Measurements from ENCODE around the gene MRPS27. TPM values are rescaled to one million over a fixed set of nuclear protein-coding genes. Genes with fewer than 3 reads are reported as not detected.

MRPS27 gene
- total RNA-seq, 1 donor from 2014 or later: 98.4 TPM

DNA sequence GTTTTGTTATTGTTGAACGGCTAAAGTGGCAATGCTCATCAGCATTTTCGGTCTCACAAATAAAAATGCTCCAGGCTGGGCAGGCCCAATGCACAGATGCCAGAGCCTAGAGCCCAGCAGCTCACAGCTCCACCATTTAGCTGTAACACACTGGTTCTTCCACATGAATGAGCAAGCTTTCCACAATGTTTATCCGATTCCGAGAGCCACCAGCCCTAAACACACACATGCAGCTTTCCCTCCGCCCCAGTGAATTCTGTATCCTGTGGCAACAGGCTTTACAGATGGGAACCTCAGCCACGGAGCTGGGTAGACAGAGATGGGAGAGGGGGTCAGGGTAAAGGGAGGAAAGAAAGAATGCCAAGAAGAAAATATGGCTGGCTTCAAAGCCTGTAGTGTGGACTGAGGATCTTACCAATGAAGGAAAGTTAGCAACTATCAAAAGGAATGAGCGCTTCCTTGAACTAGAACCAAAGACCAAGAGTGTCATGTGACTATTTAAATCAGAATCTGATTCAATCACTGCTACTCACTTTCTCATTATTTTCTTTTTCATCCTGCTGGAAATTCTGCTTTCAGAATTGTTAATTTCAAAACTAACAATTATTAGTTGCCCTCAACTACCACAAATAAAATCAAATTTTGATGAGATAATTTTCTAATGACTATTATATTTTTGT lies 77.1 kb downstream of the MRPS27 start:
- Mint-ChIP-seq H3K27ac (no peak overlapping the region), H3K4me3 (ENCODE audit: low read depth) (no peak overlapping the region), H3K9me3 (no peaks in the 10 kb centered on the region), H3K27me3 (ENCODE audit: low read depth) (peaks cover 3% of the 10 kb centered on the region), H3K36me3 (ENCODE audit: low read depth) (peaks cover 22% of the 10 kb centered on the region), H3K4me1 (ENCODE audit: low read depth) (peaks cover 19% of the 10 kb centered on the region)
- no peak for DNase-seq (ENCODE audit: low spot score)
- intact Hi-C loops (cut with micrococcal nuclease): no loop called here

DNA sequence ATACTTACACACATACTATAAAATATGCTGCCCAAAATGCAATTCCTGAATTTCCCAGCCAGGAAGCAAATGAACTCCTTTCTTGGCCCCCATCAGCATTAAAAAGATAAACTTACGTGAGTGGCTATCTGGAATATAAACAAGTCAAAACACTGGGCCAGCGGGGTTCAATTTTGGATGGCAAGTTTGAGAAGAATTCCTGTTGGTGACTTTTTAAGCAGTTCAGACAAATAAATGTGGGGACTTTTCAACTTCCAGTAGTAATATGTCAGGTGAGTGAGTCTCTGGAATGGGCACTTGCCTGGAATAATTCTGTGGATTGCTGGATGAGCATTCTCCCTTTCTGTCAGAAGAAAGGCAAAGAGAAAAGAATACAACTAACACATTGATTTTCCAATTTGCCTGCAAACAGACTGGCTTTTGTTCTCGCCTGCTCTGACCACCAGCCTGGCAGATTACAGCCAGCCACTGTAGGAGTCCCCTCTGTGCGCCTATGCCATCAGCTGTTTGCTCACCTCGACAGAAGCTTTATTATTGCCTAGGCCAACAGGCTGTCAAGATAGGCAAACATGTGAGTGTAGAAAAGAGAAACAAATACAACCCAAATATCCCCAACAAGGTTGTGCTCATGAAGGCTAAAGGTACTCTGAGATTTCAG lies 78.6 kb downstream of the MRPS27 start:
- H3K36me3 Mint-ChIP-seq (ENCODE audit: low read depth): peaks cover 35% of the 10 kb centered on the region
- H3K4me3 Mint-ChIP-seq (ENCODE audit: low read depth): no peak overlapping the region
- intact Hi-C loops (cut with micrococcal nuclease): no loop called here
- H3K4me1 Mint-ChIP-seq (ENCODE audit: low read depth): peaks cover 16% of the 10 kb centered on the region
- H3K27ac Mint-ChIP-seq: no peak overlapping the region
- no peak for DNase-seq (ENCODE audit: low spot score)
- no peaks in the 10 kb centered on the region for H3K9me3 Mint-ChIP-seq
- H3K27me3 Mint-ChIP-seq (ENCODE audit: low read depth): peaks cover 7% of the 10 kb centered on the region

DNA sequence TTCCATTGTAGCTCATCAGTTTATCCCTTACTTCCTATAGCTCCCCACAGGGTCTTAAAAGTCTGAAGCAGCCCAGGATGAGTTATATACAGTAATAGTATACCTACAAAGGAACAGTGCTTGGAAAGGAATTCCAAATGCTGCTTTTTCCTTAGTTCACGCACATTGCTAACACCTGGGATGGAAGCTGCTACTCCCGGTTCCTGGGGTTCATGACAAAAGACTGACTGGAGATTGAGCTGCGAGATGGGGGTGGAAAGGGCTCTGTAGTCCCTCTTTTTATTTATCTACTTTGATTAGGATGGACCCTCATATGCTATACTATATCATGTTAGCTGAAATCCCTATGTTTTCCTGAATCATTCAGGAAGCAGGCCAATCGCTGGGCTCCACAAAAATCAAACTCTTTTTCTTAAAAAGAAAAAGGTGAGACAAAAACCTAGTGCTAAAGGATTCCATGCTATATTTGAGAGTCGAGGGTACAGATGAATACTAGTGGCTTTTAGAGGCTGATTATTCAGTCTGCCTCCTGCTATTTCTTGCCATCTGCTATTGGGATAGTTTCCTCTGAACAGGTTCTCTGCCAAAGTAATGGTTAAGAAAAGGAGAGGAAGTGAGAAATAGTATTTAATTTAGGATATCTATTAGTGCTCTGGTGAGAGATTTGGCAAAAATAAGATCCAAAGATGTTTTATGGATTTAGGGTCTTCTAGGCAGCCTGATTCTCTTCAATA lies 81.2 kb downstream of the MRPS27 start:
- no peak for DNase-seq (ENCODE audit: low spot score)
- intact Hi-C loops (cut with micrococcal nuclease): loop anchor here (10.0 kb wide), 1 partner anchor 654 kb away; the partner anchor contains the start of gene MCCC2
- Mint-ChIP-seq H3K27ac (no peak overlapping the region), H3K36me3 (ENCODE audit: low read depth) (peaks cover 51% of the 10 kb centered on the region), H3K4me1 (ENCODE audit: low read depth) (peaks cover 21% of the 10 kb centered on the region), H3K4me3 (ENCODE audit: low read depth) (no peak overlapping the region), H3K27me3 (ENCODE audit: low read depth) (peaks cover 14% of the 10 kb centered on the region), H3K9me3 (no peaks in the 10 kb centered on the region)

DNA sequence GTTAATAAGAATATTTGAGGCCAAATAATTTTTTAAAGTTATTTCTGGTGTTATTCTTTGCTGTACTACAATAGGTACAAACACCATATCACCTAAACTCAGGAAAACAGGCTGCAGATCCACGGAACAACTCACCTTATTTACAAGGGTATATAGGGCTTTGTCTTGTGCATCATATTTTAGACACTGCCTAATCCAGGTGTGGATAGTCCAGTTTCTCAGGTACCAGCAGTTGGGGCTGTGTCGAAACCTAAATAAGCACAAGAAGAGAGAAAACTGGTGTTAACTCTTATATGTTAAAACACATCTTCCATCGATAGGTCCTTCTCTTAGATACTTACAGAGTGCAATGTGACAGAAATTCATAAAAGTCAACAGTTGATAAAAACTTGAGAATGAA lies 82.2 kb downstream of the MRPS27 start:
- H3K4me1 Mint-ChIP-seq (ENCODE audit: low read depth): peaks cover 24% of the 10 kb centered on the region
- peaks cover 14% of the 10 kb centered on the region for H3K27me3 Mint-ChIP-seq (ENCODE audit: low read depth)
- intact Hi-C loops (cut with micrococcal nuclease): loop anchor here (10.0 kb wide), 1 partner anchor 653 kb away; the partner anchor contains the start of gene MCCC2
- H3K9me3 Mint-ChIP-seq: no peaks in the 10 kb centered on the region
- no peak overlapping the region for H3K4me3 Mint-ChIP-seq (ENCODE audit: low read depth)
- peaks cover 54% of the 10 kb centered on the region for H3K36me3 Mint-ChIP-seq (ENCODE audit: low read depth)
- no peak overlapping the region for H3K27ac Mint-ChIP-seq
- no peak for DNase-seq (ENCODE audit: low spot score)

DNA sequence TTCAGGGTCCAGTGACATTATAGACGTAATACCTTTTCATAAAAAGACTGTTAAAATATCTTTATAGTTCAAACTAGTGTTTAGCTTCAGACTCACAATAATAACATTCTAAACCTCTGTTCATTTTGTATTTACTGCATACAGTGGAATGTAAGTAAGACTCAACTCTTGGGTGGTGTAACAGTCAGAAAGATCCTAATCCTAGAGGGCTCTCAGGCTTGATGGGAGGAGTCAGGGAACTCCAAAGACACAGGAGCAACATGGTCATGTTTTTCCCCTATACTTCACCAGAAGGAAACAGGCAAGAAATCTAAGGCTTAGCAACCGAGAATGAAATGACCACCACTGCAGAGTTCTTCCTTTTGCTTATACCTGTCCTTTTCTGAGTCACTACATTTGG lies 82.6 kb downstream of the MRPS27 start:
- H3K36me3 Mint-ChIP-seq (ENCODE audit: low read depth): peaks cover 57% of the 10 kb centered on the region
- no peaks in the 10 kb centered on the region for H3K9me3 Mint-ChIP-seq
- peaks cover 29% of the 10 kb centered on the region for H3K4me1 Mint-ChIP-seq (ENCODE audit: low read depth)
- no peak overlapping the region for H3K27ac Mint-ChIP-seq
- intact Hi-C loops (cut with micrococcal nuclease): loop anchor here (10.0 kb wide), 1 partner anchor 653 kb away; the partner anchor contains the start of gene MCCC2
- peaks cover 14% of the 10 kb centered on the region for H3K27me3 Mint-ChIP-seq (ENCODE audit: low read depth)
- no peak for DNase-seq (ENCODE audit: low spot score)
- H3K4me3 Mint-ChIP-seq (ENCODE audit: low read depth): no peak overlapping the region

DNA sequence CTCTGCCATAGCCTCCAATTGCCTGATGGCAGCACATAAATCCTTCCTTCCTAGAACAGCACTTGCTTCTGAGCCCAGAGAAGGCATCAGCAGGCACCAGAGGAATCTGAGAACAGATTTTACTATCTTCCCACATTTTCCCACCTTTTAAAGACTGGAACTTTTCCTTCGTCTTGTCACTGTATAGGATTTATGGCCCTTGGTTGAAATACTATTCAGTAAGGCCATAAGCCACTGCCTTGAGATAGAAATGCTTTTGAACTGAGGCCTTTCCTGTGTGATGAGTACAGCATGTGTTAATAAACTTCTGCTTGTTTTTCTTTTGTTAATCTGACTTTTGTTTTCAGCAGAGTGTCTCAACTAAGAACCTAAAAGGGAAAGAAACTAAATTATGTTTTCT lies 84.3 kb downstream of the MRPS27 start:
- Mint-ChIP-seq H3K9me3 (no peaks in the 10 kb centered on the region), H3K27ac (no peak overlapping the region), H3K27me3 (ENCODE audit: low read depth) (peaks cover 20% of the 10 kb centered on the region), H3K4me3 (ENCODE audit: low read depth) (no peak overlapping the region), H3K36me3 (ENCODE audit: low read depth) (peaks cover 64% of the 10 kb centered on the region), H3K4me1 (ENCODE audit: low read depth) (peaks cover 38% of the 10 kb centered on the region)
- intact Hi-C loops (cut with micrococcal nuclease): loop anchor here (10.0 kb wide), 1 partner anchor 651 kb away; the partner anchor contains the start of gene MCCC2
- no peak for DNase-seq (ENCODE audit: low spot score)

DNA sequence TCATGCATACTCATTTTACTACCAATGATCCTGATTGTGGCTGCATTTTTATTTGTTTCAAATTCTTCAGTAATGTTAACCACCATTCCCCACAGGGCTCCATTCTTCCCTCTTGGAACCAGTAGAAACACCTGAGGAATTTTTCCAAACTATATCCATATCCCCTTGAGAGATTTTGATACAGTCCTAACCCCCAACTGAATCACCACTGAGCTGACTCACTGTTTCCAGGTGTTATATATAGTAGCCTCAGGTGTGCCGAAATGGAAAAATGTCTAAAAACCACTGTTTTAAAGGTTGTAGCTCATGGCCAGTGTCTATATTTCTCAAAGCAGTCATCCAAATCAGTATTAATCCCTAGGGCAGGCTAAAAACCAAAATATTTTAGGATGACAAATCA lies 85.2 kb downstream of the MRPS27 start:
- intact Hi-C loops (cut with micrococcal nuclease): loop anchor here (1.0 to 10.0 kb wide), 4 partner anchors 40 to 650 kb away; partner anchors contain the start of gene MCCC2
- Mint-ChIP-seq H3K27me3 (ENCODE audit: low read depth) (peaks cover 26% of the 10 kb centered on the region), H3K4me3 (ENCODE audit: low read depth) (no peak overlapping the region), H3K4me1 (ENCODE audit: low read depth) (peaks cover 42% of the 10 kb centered on the region), H3K36me3 (ENCODE audit: low read depth) (peaks cover 72% of the 10 kb centered on the region), H3K9me3 (no peaks in the 10 kb centered on the region), H3K27ac (no peak overlapping the region)
- DNase-seq (ENCODE audit: low spot score): no peak

DNA sequence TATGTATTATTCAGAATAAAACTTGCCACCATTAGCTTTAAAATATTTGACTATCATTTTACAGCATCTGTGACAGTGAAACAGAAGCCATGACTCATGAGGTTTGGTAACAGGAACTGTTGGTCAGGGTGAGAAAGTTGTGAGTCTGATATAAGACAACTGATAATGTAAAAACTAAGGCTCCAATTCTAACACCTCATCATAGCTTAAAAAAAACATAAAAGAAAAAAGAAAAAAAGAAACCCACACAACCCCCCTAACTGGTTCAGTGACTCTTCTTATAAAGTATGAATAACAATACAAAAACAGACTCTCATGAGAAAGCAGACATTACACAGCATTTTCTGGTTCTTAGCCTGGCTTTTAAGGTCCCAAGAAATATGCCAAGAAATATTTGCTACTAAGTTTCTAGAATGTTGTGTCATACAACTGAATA lies 85.8 kb downstream of the MRPS27 start:
- intact Hi-C loops (cut with micrococcal nuclease): loop anchor here (1.0 to 10.0 kb wide), 4 partner anchors 39 to 649 kb away; partner anchors contain the start of gene MCCC2
- Mint-ChIP-seq H3K9me3 (no peaks in the 10 kb centered on the region), H3K36me3 (ENCODE audit: low read depth) (peaks cover 71% of the 10 kb centered on the region), H3K27me3 (ENCODE audit: low read depth) (peaks cover 25% of the 10 kb centered on the region), H3K4me1 (ENCODE audit: low read depth) (peaks cover 42% of the 10 kb centered on the region), H3K27ac (no peak overlapping the region), H3K4me3 (ENCODE audit: low read depth) (no peak overlapping the region)
- DNase-seq (ENCODE audit: low spot score): no peak

DNA sequence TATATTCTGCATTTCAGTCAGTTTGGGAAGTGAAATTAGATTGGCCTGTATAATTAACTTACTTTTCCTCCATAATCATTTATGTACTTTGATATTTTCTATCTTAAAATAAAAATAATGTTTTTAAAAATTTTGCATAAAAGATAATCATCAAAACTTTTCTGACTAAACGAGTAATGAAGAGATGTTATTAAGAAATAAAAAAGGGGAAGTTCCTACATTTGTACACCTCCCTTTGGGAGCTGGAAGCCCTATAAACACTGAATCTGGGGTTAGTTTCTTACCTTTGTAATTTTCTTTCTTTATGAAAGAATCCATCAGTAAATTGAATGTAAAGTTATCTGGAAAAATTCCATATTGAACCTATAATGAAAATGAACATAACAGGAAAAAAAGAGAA lies 86.2 kb downstream of the MRPS27 start:
- Mint-ChIP-seq H3K4me3 (ENCODE audit: low read depth) (no peak overlapping the region), H3K9me3 (no peaks in the 10 kb centered on the region), H3K27me3 (ENCODE audit: low read depth) (peaks cover 25% of the 10 kb centered on the region)

DNA sequence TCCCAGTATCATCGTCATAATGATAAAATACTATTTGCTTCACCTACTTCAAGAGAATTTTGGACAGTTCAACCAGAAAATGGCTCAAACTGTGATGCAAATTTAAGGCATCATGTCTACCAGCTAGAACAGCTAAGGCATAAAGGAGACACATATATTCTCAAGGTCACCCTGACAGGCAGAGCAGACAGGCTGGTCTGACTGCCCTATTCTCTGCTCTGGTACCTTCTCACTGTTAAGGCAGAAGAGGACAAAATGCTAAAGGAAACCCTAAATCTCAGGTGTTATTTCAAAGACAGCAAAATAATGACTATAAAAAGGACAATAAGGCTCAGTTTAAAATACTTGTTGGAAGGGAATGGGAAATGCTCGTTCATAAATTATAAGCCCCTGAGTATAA lies 87.2 kb downstream of the MRPS27 start:
- Mint-ChIP-seq H3K36me3 (ENCODE audit: low read depth) (peaks cover 68% of the 10 kb centered on the region), H3K27ac (no peak overlapping the region), H3K27me3 (ENCODE audit: low read depth) (peaks cover 25% of the 10 kb centered on the region), H3K4me3 (ENCODE audit: low read depth) (no peak overlapping the region), H3K9me3 (no peaks in the 10 kb centered on the region), H3K4me1 (ENCODE audit: low read depth) (peaks cover 42% of the 10 kb centered on the region)
- intact Hi-C loops (cut with micrococcal nuclease): loop anchor here (1.0 to 10.0 kb wide), 3 partner anchors 74 to 648 kb away; partner anchors contain the start of gene MCCC2
- DNase-seq (ENCODE audit: low spot score): no peak

More for the DNA sequence above, 86.2 kb downstream of the MRPS27 start:
- no peak overlapping the region for H3K27ac Mint-ChIP-seq
- intact Hi-C loops (cut with micrococcal nuclease): loop anchor here (1.0 to 10.0 kb wide), 4 partner anchors 39 to 649 kb away; partner anchors contain the start of gene MCCC2
- H3K36me3 Mint-ChIP-seq (ENCODE audit: low read depth): peaks cover 71% of the 10 kb centered on the region
- H3K4me1 Mint-ChIP-seq (ENCODE audit: low read depth): peaks cover 42% of the 10 kb centered on the region
- no peak for DNase-seq (ENCODE audit: low spot score)

DNA sequence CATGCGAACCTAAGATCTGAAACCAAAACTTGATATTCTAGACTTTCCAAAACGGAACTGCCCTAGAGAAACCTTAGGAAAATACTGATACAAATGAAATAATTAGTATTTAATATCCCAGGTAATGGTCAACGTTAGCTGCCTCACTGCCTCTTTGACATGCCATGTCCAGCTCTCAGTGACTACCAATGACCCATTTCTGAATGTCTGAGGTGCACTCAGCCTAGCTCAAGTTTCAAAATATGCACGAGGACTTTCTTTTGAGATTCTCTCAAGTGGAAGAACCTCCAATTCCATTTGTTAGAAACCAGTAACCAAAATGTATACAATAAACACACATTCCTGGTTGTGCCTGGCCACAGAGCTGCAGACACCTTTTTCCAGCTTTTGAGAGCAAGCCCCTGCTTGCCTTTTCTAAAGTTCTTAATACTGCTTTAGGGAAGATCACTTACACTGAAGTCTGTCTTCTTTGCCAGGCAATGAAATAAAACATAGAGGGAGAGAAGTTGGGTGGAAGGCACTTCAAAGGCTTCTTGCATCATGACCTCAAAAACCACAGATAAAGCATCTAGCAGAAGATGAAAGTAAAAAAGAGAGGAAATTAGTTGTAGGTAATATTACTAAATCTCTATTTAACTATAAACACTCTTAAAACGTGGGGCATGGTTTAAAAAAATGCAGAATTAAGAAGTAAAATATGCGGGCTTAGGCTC lies 87.9 kb downstream of the MRPS27 start:
- DNase-seq (ENCODE audit: low spot score): peak; percentile 9
- peaks cover 69% of the 10 kb centered on the region for H3K36me3 Mint-ChIP-seq (ENCODE audit: low read depth)
- no peak overlapping the region for H3K27ac Mint-ChIP-seq
- H3K4me3 Mint-ChIP-seq (ENCODE audit: low read depth): no peak overlapping the region
- intact Hi-C loops (cut with micrococcal nuclease): loop anchor here (1.0 to 10.0 kb wide), 3 partner anchors 75 to 647 kb away; partner anchors contain the start of gene MCCC2
- peaks cover 27% of the 10 kb centered on the region for H3K27me3 Mint-ChIP-seq (ENCODE audit: low read depth)
- peaks cover 42% of the 10 kb centered on the region for H3K4me1 Mint-ChIP-seq (ENCODE audit: low read depth)
- H3K9me3 Mint-ChIP-seq: no peaks in the 10 kb centered on the region

DNA sequence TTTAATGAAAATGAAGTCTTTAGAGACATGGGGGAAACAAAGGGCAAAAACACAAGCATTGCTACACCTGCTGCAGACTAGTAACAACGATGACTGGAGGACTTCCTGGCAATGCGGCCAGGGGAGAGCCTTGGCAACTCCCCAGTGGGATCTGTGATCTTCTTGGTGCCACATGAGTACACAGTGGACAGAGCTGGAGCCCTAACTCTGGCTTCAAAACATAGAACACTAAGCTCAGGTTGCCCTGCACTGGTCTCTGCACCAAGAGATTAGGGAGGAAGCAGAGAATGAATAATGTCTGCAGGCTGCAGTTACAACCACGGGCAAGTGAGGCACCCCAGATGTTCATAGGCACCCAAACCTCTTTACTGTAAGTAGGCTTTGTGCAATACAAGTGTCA lies 91.1 kb downstream of the MRPS27 start:
- H3K9me3 Mint-ChIP-seq: no peaks in the 10 kb centered on the region
- no peak overlapping the region for H3K27ac Mint-ChIP-seq
- H3K4me1 Mint-ChIP-seq (ENCODE audit: low read depth): peaks cover 22% of the 10 kb centered on the region
- DNase-seq (ENCODE audit: low spot score): no peak
- peaks cover 76% of the 10 kb centered on the region for H3K36me3 Mint-ChIP-seq (ENCODE audit: low read depth)
- H3K4me3 Mint-ChIP-seq (ENCODE audit: low read depth): no peak overlapping the region
- H3K27me3 Mint-ChIP-seq (ENCODE audit: low read depth): peaks cover 16% of the 10 kb centered on the region
- intact Hi-C loops (cut with micrococcal nuclease): no loop called here
